ENCODE results near the gene NOP53. TPM values are rescaled to one million over a fixed set of nuclear protein-coding genes. Genes with fewer than 3 reads are reported as not detected.

The NOP53 gene
- total and polyA plus RNA-seq, 12 donors: 131 to 256 (median 188) TPM

- H3K36me3 ChIP-seq: peaks cover 0 to 48% (median 11%) of the 10 kb centered on the region in 9 donors
- H3K4me1 ChIP-seq: peaks cover 25 to 96% (median 67%) of the 10 kb centered on the region in 9 donors
These were observed 26.1 kb upstream of the NOP53 start for GRCh38 chr19:47719047-47719859.

GRCh38 chr19:47720669-47721422, 24.5 kb upstream of the NOP53 start:
- TF ChIP-seq CTCF (IDR thresholded peaks at IDR 0.05): no peak
- WGBS, 2 donors: 84% methylated on average over 14 of the region's 14 CpGs
- Histone ChIP-seq H3K4me3 (peak overlapping the region in 4 of 10 donors; percentile 7 to 69 (median 44)), H3K27ac (peak overlapping the region in 9 of 10 donors; percentile 69 to 92 (median 83)), H3K36me3 (peaks cover 0 to 64% (median 16%) of the 10 kb centered on the region in 9 donors), H3K9me3 (no peaks in the 10 kb centered on the region), H3K27me3 (peaks cover 0 to 8% (median 0%) of the 10 kb centered on the region in 7 donors), H3K4me1 (peaks cover 22 to 91% (median 63%) of the 10 kb centered on the region in 9 donors)
- ATAC-seq (no peak), DNase-seq (no peak)
- intact Hi-C loops (cut with DNase I): no loop called here

More at GRCh38 chr19:47719047-47719859, 26.1 kb upstream of the NOP53 start:
- WGBS, 2 donors: 13% methylated on average over 25 to 26 of the region's 26 CpGs
- H3K27me3 ChIP-seq: peaks cover 0 to 12% (median 0%) of the 10 kb centered on the region in 7 donors
- no peak for TF ChIP-seq CTCF (IDR thresholded peaks at IDR 0.05)
- peak; percentile 91 to 92 for DNase-seq
- H3K27ac ChIP-seq: peak overlapping the region; percentile 69 to 92 (median 82)
- intact Hi-C loops (cut with DNase I): loop anchor here in 2 of 10 donors (2.0 to 5.0 kb wide), 2 partner anchors 24 to 68 kb away; no protein-coding TSS in a partner anchor
- peak overlapping the region in 8 of 10 donors; percentile 6 to 69 (median 32) for H3K4me3 ChIP-seq
- H3K9me3 ChIP-seq: peaks cover 0 to 11% (median 0%) of the 10 kb centered on the region in 11 donors
- peak; percentile 79 to 89 (median 86) for ATAC-seq

- H3K36me3 ChIP-seq: peaks cover 0 to 70% (median 19%) of the 10 kb centered on the region in 9 donors
- TF ChIP-seq CTCF (IDR thresholded peaks at IDR 0.05): no peak
- H3K4me1 ChIP-seq: peaks cover 10 to 91% (median 69%) of the 10 kb centered on the region in 9 donors
- H3K27ac ChIP-seq: peak overlapping the region in 9 of 10 donors; percentile 25 to 76 (median 65)
- DNase-seq (peak in 1 of 2 donors; percentile 54), ATAC-seq (no peak)
- intact Hi-C loops (cut with DNase I): no loop called here
- H3K4me3 ChIP-seq: peak overlapping the region in 7 of 10 donors; percentile 12 to 35 (median 29)
- no peaks in the 10 kb centered on the region for H3K9me3 ChIP-seq
- H3K27me3 ChIP-seq: peaks cover 0 to 8% (median 0%) of the 10 kb centered on the region in 7 donors
- WGBS, 2 donors: 16 to 20% methylated on average over 7 of the region's 7 CpGs
These were observed 21.8 kb upstream of the NOP53 start for GRCh38 chr19:47723581-47723940.
